Nephron progenitor cell (in vitro differentiated cells): ENCODE data around the gene FAM168A.
"Not testable (repeated sequence)": the region's sequence is repeated elsewhere in the genome, so short reads cannot be mapped to it uniquely, and the experiment has no call there.

Experiments used
- DNase-seq: peaks from one replicate; pipeline ENCODE4 v3.0.0; 2021
- H3K27ac Mint-ChIP-seq: 2 replicates; pipeline ENCODE4 v1.8.0; 2021; ENCODE audit warnings: mild to moderate bottlenecking, moderate library complexity, mixed read lengths
- H3K27me3 Mint-ChIP-seq: 2 replicates; pipeline ENCODE4 v1.8.0; 2021; ENCODE audit warnings: mild to moderate bottlenecking, low read depth, mixed read lengths; ENCODE audit not compliant: poor library complexity
- H3K36me3 Mint-ChIP-seq: 2 replicates; pipeline ENCODE4 v1.8.0; 2021; ENCODE audit warnings: low read depth, mixed read lengths
- H3K4me1 Mint-ChIP-seq: 2 replicates; pipeline ENCODE4 v1.8.0; 2021; ENCODE audit warnings: mixed read lengths
- H3K4me3 Mint-ChIP-seq: 2 replicates; pipeline ENCODE4 v1.8.0; 2021; ENCODE audit warnings: mild to moderate bottlenecking, moderate library complexity, mixed read lengths
- H3K9me3 Mint-ChIP-seq: 2 replicates; pipeline ENCODE4 v1.8.0; 2021; ENCODE audit warnings: mild to moderate bottlenecking, moderate library complexity, mixed read lengths
- TF ChIP-seq, protein P1 (sequence below): fragments of 200-600 bp; sonication (generic); IDR thresholded peaks from 2 replicates; pipeline ENCODE4 v1.5.0; 2021; ENCODE audit warnings: antibody characterized with exemption

Gene FAM168A

GRCh38 chr11:73579641-73580434 lies 18.1 kb downstream of the FAM168A start:
- peaks cover 4% of the 10 kb centered on the region for H3K9me3 Mint-ChIP-seq
- no peak for DNase-seq
- peaks cover 55% of the 10 kb centered on the region for H3K36me3 Mint-ChIP-seq
- no peaks in the 10 kb centered on the region for H3K27me3 Mint-ChIP-seq
- no peak overlapping the region for H3K27ac Mint-ChIP-seq
- TF ChIP-seq, protein P1, sequence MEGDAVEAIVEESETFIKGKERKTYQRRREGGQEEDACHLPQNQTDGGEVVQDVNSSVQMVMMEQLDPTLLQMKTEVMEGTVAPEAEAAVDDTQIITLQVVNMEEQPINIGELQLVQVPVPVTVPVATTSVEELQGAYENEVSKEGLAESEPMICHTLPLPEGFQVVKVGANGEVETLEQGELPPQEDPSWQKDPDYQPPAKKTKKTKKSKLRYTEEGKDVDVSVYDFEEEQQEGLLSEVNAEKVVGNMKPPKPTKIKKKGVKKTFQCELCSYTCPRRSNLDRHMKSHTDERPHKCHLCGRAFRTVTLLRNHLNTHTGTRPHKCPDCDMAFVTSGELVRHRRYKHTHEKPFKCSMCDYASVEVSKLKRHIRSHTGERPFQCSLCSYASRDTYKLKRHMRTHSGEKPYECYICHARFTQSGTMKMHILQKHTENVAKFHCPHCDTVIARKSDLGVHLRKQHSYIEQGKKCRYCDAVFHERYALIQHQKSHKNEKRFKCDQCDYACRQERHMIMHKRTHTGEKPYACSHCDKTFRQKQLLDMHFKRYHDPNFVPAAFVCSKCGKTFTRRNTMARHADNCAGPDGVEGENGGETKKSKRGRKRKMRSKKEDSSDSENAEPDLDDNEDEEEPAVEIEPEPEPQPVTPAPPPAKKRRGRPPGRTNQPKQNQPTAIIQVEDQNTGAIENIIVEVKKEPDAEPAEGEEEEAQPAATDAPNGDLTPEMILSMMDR: no peak
- no peak overlapping the region for H3K4me3 Mint-ChIP-seq
- H3K4me1 Mint-ChIP-seq: peaks cover 31% of the 10 kb centered on the region

- Mint-ChIP-seq H3K4me1 (peaks cover 31% of the 10 kb centered on the region), H3K9me3 (peaks cover 4% of the 10 kb centered on the region), H3K4me3 (no peak overlapping the region), H3K27ac (no peak overlapping the region), H3K36me3 (peaks cover 62% of the 10 kb centered on the region), H3K27me3 (no peaks in the 10 kb centered on the region)
- TF ChIP-seq, protein P1: no peak
- no peak for DNase-seq
Measured at GRCh38 chr11:73578592-73579185, 19.2 kb downstream of the FAM168A start.

- H3K27ac Mint-ChIP-seq: no peak overlapping the region
- H3K36me3 Mint-ChIP-seq: peaks cover 60% of the 10 kb centered on the region
- no peak for DNase-seq
- H3K4me1 Mint-ChIP-seq: peaks cover 27% of the 10 kb centered on the region
- TF ChIP-seq, protein P1: no peak
- H3K9me3 Mint-ChIP-seq: peaks cover 13% of the 10 kb centered on the region
- H3K4me3 Mint-ChIP-seq: no peak overlapping the region
- no peaks in the 10 kb centered on the region for H3K27me3 Mint-ChIP-seq
Measured at GRCh38 chr11:73577496-73577917, 20.4 kb downstream of the FAM168A start.

DNA sequence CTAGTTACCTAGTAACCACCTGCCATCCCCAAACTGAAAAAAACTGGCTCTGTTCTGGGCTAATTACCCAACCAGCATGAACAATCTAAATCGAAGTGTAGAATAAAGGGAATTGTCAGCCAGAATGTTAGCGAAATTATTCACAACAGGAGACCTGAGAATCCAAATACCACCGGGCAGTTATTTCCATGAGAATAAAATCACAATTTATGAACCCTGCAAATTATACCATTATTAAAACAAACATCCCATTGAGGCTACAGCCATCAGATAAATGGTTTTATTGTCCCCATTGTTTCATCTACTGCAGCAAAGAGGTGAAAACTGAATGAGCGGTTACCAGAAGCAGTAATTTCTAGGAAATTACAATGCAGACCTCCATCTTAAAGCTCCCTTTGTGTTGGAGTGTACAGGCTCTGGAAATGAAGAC lies 21.7 kb downstream of the FAM168A start:
- H3K27me3 Mint-ChIP-seq: no peaks in the 10 kb centered on the region
- TF ChIP-seq, protein P1: no peak
- H3K36me3 Mint-ChIP-seq: peaks cover 58% of the 10 kb centered on the region
- peaks cover 13% of the 10 kb centered on the region for H3K9me3 Mint-ChIP-seq
- peak overlapping the region; percentile 78 for H3K27ac Mint-ChIP-seq
- peaks cover 26% of the 10 kb centered on the region for H3K4me1 Mint-ChIP-seq
- H3K4me3 Mint-ChIP-seq: no peak overlapping the region
- no peak for DNase-seq

GRCh38 chr11:73571982-73572381 lies 25.9 kb downstream of the FAM168A start:
- not testable (repeated sequence) for H3K4me3 Mint-ChIP-seq, H3K27ac Mint-ChIP-seq, DNase-seq, H3K27me3 Mint-ChIP-seq
- H3K4me1 Mint-ChIP-seq: peaks cover 12% of the 10 kb centered on the region
- peaks cover 17% of the 10 kb centered on the region for H3K9me3 Mint-ChIP-seq
- peaks cover 62% of the 10 kb centered on the region for H3K36me3 Mint-ChIP-seq

GRCh38 chr11:73570415-73571114 lies 27.3 kb downstream of the FAM168A start:
- Mint-ChIP-seq H3K9me3 (peaks cover 17% of the 10 kb centered on the region), H3K4me3 (no peak overlapping the region), H3K27ac (no peak overlapping the region), H3K4me1 (peaks cover 15% of the 10 kb centered on the region), H3K27me3 (no peaks in the 10 kb centered on the region), H3K36me3 (peaks cover 59% of the 10 kb centered on the region)
- DNase-seq: no peak
- TF ChIP-seq, protein P1: no peak
